GM12874 (cell line): Measurements from ENCODE around the gene FAXC.

Experiments
- CTCF ChIP-seq: IDR thresholded peaks from 2 replicates; pipeline ENCODE4 v1.5.1; 2011; ENCODE audit warnings: low read depth, mild to moderate bottlenecking, control low read depth, low read length, moderate library complexity; ENCODE audit not compliant: insufficient read depth

Gene FAXC

DNA sequence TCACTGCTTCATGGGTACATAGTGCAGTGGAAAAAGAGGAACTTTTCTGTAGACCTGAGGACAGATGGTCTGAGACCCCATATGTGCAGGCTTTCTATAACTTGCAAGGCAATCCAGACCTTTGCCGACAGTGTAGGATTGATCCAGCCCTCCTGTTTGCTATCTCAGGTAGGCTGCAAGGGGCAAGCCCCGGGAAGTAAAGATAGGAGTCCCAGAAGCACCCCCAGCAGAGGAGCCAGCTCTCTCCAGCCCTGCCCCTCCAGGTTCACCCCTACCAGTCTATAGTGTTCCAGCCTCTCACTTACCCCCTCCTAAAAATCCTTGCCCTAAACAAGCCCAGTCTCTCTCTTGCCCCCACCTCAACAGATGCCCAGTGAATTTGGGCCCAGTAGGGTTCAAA is 96.2 kb downstream of the FAXC start:
- no peak for TF ChIP-seq CTCF

DNA sequence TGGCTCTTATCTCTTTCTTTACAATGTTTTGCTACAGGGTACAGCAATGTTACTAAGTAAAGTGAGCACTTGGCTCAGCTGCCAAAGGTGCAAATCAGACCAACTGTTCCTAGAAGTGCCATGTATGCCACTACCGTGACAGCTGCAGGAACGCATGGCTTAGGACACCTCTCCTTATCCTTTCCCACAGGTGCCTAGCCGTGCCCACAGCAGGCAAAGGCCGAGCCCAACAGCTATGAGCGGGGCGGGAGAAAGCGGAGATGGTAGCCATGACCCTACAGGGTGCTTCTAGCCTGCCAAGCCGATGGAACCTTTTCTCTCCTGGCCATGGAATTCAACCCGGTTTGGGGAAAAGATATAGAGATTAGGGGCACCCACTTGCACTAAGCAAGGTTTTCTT is 97.1 kb downstream of the FAXC start:
- TF ChIP-seq CTCF = no peak

DNA sequence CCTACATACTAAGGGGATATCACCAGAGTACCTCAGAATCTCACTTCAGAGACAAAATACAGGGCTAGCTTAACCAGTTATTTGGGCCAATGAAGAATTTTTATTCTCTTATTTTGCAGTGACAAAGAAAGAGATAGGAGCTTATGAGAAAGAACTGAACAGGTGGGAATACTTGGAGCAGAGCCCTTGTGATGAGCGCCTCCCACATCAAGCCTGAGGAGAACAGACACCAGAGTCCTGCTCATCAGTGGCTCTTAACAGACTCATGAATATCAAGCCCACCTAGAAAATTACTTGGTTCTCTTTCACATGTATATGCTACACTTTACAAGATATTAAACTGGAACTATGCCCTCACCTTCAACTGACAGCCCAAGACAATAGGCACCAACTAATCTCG is 99.0 kb downstream of the FAXC start:
- TF ChIP-seq CTCF = no peak

- TF ChIP-seq CTCF = no peak
Observed at GRCh38 chr6:99246602-99247001, 102.9 kb downstream of the FAXC start.

- TF ChIP-seq CTCF = peak; percentile 37
Observed at GRCh38 chr6:99241905-99242534, 107.5 kb downstream of the FAXC start.

- no peak for TF ChIP-seq CTCF
Observed at GRCh38 chr6:99236010-99236409, 113.5 kb downstream of the FAXC start.

GRCh38 chr6:99233219-99233618 is 116.3 kb downstream of the FAXC start:
- TF ChIP-seq CTCF = no peak

DNA sequence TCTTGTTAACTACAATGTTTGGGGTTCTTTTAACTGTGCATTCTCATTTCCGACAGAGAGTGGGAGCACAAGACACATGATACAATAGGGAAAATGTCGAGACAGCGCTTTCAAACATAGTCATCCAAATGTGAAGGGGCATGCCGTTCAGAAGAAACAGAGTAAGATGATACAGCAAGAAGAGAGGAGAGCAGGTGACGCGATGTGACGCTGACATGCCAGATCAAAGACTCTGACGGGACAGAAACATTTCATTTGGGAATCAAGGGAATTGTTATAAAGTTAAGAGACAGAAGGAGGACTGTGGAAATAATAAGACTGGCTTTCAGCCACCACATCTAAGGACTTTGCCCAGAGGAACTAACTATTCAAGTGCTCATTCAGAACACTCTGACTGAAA is 117.4 kb downstream of the FAXC start:
- no peak for TF ChIP-seq CTCF
